Tibial nerve (tissue), 4 donors: Measurements from ENCODE around the gene CXCL10. TPM values are rescaled to one million over a fixed set of nuclear protein-coding genes. Genes with fewer than 3 reads are reported as not detected.

Experiments
- DNase-seq, 2 donors: peaks; one replicate each; pipeline ENCODE4 v3.0.0-alpha.2; 2019; ENCODE audit warnings: low spot score in 2 of 2
- H3K27ac ChIP-seq, 4 donors: fragments of 200-600 bp; sonication (generic) in 3 of 4; one replicate each; pipeline ENCODE4 v1.5.1; 2017 to 2019; ENCODE audit warnings: mild to moderate bottlenecking in 1 of 4
- H3K27me3 ChIP-seq, 2 donors: fragments of 200-600 bp; sonication (generic) in 1 of 2; one replicate each; pipeline versions ENCODE4 v1.5.1 to v1.6.0; 2017 to 2019
- H3K36me3 ChIP-seq, 3 donors: fragments of 200-600 bp; sonication (generic); one replicate each; pipeline ENCODE4 v1.5.1; 2018 to 2019
- H3K4me1 ChIP-seq, 4 donors: fragments of 200-600 bp; sonication (generic) in 3 of 4; one replicate each; pipeline ENCODE4 v1.5.1; 2017 to 2019
- H3K4me3 ChIP-seq, 4 donors: fragments of 200-600 bp; sonication (generic) in 3 of 4; one replicate each; pipeline ENCODE4 v1.5.1; 2017 to 2019; ENCODE audit warnings: mild to moderate bottlenecking in 1 of 4, moderate library complexity in 1 of 4
- H3K9me3 ChIP-seq, 4 donors: fragments of 200-600 bp; sonication (generic) in 3 of 4; one replicate each; pipeline ENCODE4 v1.5.1; 2017 to 2019
- CTCF ChIP-seq, 5 experiments: fragments of 200-600 bp in 3 of 5; fragments of 450-650 bp in 2 of 5; sonication (generic) in 3 of 5; IDR thresholded peaks; one replicate each; pipeline ENCODE4 v1.5.1; 2016 to 2019; ENCODE audit warnings: antibody characterized with exemption in 5 of 5, mild to moderate bottlenecking in 3 of 5, moderate library complexity in 2 of 5
- EP300 ChIP-seq, 2 donors: sonication (generic); formaldehyde crosslinking; IDR thresholded peaks; one replicate each; pipeline ENCODE4 v1.6.1; 2017; ENCODE audit warnings: antibody characterized with exemption in 2 of 2, mild to moderate bottlenecking in 1 of 2
- POLR2A ChIP-seq, 2 donors: fragments of 450-650 bp; IDR thresholded peaks; one replicate each; pipeline ENCODE4 v1.6.1; 2017; ENCODE audit warnings: antibody characterized with exemption in 2 of 2, mild to moderate bottlenecking in 2 of 2, moderate library complexity in 2 of 2
- WGBS, 2 donors: methylation state at CpG; one replicate each; pipeline ENCODE4 v1.1.5; 2018; 5-methylcytosine and 5-hydroxymethylcytosine counted together
- total RNA-seq, 4 donors: library from RNA; depleted of rRNA; stranded (reverse); fragments of >200 nt; gene quantifications; one replicate each; pipeline ENCODE4 v1.1.0, GENCODE V29; 2016

Gene CXCL10
- total RNA-seq, 4 donors from 2014 or later: 1.2 to 2.8 TPM; not detected in 2

- H3K27ac ChIP-seq: no peak overlapping the region
- H3K27me3 ChIP-seq: no peaks in the 10 kb centered on the region
- WGBS, 2 donors: 16 to 28% methylated on average over 1 of the region's 1 CpG
- H3K36me3 ChIP-seq: no peaks in the 10 kb centered on the region
- peaks cover 0 to 18% (median 6%) of the 10 kb centered on the region in 4 donors for H3K4me1 ChIP-seq
- H3K9me3 ChIP-seq: no peaks in the 10 kb centered on the region
- DNase-seq: no peak
- TF ChIP-seq POLR2A (IDR thresholded peaks at IDR 0.05) (no peak), EP300 (IDR thresholded peaks at IDR 0.05) (no peak), CTCF (IDR thresholded peaks at IDR 0.05) (no peak)
- no peak overlapping the region for H3K4me3 ChIP-seq
Observed at GRCh38 chr4:76013540-76013939, 9.8 kb downstream of the CXCL10 start.

DNA sequence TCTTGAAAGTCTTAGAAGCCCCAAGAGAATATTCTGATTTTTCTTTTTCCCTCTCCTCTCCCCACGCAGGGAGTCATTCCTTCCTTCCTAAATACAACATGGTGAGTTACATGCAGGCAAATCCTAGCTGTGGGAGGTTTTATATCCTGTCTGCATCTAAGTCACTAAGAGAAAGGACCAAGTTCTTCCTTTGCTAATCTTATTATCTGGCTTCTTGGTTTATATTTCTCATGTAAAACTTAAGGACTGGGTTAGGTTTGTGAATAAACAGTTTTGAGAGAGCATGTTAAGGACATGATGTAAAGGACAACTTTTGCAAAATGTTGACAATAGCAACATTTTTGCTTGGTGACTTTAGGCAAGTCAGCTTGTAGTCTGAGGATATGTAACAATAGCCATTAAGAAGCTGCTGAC is 10.9 kb downstream of the CXCL10 start:
- DNase-seq: no peak
- Histone ChIP-seq H3K4me3 (peak overlapping the region in 1 of 4 donors; percentile 3), H3K9me3 (no peaks in the 10 kb centered on the region), H3K36me3 (no peaks in the 10 kb centered on the region), H3K4me1 (peaks cover 0 to 18% (median 6%) of the 10 kb centered on the region in 4 donors), H3K27me3 (no peaks in the 10 kb centered on the region), H3K27ac (peak overlapping the region in 3 of 4 donors; percentile 54 to 83 (median 67))
- TF ChIP-seq CTCF (IDR thresholded peaks at IDR 0.05): no peak
- TF ChIP-seq EP300 (IDR thresholded peaks at IDR 0.05): no peak
- TF ChIP-seq POLR2A (IDR thresholded peaks at IDR 0.05): no peak
- 14 to 15% methylated on average over 1 of the region's 1 CpG for WGBS, 2 donors

DNA sequence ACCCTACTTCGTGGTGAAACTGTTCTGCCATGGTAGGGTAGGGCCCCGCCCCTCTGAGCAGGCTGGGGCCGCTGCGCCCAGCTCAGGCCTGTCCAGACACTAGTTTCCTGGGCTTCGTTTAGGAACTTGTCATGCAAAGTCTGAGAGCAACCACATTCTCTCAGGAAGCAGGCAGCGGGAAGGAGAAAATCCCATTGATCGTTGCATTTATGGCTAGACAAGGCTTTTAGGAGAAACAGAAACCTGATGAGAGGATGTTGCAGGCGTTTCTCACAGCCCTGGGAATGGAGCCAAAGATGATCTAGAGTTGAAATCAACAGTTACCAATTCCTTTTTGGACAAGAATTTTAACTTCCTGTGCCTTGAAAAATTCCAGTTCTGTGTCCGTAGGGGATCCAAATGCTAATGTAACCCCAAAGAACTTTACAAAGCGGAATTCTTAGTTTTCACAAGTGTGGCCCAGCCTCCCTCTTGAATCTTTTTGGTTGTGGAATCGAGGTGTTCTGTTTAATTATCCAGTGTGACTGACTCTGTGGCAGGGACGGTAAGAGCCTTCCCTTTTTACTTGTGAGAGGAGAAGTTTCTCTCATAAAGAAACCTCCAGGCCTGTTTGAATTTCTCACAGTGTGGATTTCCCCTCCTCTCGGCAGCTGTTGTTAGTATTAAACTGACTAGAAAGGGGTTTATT is 11.5 kb downstream of the CXCL10 start:
- H3K4me1 ChIP-seq: peaks cover 0 to 18% (median 6%) of the 10 kb centered on the region in 4 donors
- 27 to 30% methylated on average over 13 of the region's 13 CpGs for whole genome bisulfite sequencing, 2 donors
- no peaks in the 10 kb centered on the region for H3K36me3 ChIP-seq
- no peaks in the 10 kb centered on the region for H3K27me3 ChIP-seq
- H3K4me3 ChIP-seq: peak overlapping the region in 2 of 4 donors; percentile 3 to 30
- peak in 1 of 2 donors; percentile 59 for DNase-seq
- TF ChIP-seq EP300 (IDR thresholded peaks at IDR 0.05): no peak
- no peak for TF ChIP-seq POLR2A (IDR thresholded peaks at IDR 0.05)
- H3K27ac ChIP-seq: peak overlapping the region in 3 of 4 donors; percentile 54 to 83 (median 67)
- H3K9me3 ChIP-seq: no peaks in the 10 kb centered on the region

GRCh38 chr4:76011018-76011670 is 12.2 kb downstream of the CXCL10 start:
- Histone ChIP-seq H3K4me1 (peaks cover 0 to 18% (median 6%) of the 10 kb centered on the region in 4 donors), H3K4me3 (peak overlapping the region in 1 of 4 donors; percentile 30), H3K9me3 (no peaks in the 10 kb centered on the region), H3K27me3 (no peaks in the 10 kb centered on the region), H3K27ac (peak overlapping the region in 3 of 4 donors; percentile 54 to 83 (median 67)), H3K36me3 (no peaks in the 10 kb centered on the region)
- TF ChIP-seq POLR2A (IDR thresholded peaks at IDR 0.05): no peak
- TF ChIP-seq EP300 (IDR thresholded peaks at IDR 0.05): no peak
- no peak for TF ChIP-seq CTCF (IDR thresholded peaks at IDR 0.05)
- DNase-seq: no peak
- 96 to 97% methylated on average over 31 of the region's 31 CpGs for WGBS, 2 donors

- Histone ChIP-seq H3K27ac (no peak overlapping the region), H3K4me1 (peaks cover 0 to 18% (median 6%) of the 10 kb centered on the region in 4 donors), H3K9me3 (no peaks in the 10 kb centered on the region), H3K36me3 (no peaks in the 10 kb centered on the region), H3K4me3 (no peak overlapping the region), H3K27me3 (no peaks in the 10 kb centered on the region)
- DNase-seq: no peak
- 94 to 97% methylated on average over 13 of the region's 13 CpGs for WGBS, 2 donors
- TF ChIP-seq POLR2A (IDR thresholded peaks at IDR 0.05) (no peak), CTCF (IDR thresholded peaks at IDR 0.05) (no peak), EP300 (IDR thresholded peaks at IDR 0.05) (no peak)
Observed at GRCh38 chr4:76010576-76010975, 12.7 kb downstream of the CXCL10 start.
